HUES6 (cell line): ENCODE data around the gene GPAT3.

Source experiments
- H3K27ac ChIP-seq: 2 replicates; pipeline ENCODE4 v1.7.0; 2013; ENCODE audit warnings: low read depth, mild to moderate bottlenecking, low read length, inconsistent platforms
- H3K27me3 ChIP-seq: 2 replicates; pipeline ENCODE4 v1.6.1; 2013; ENCODE audit warnings: low read length; ENCODE audit not compliant: control insufficient read depth, insufficient read depth
- H3K36me3 ChIP-seq: 2 replicates; pipeline ENCODE4 v1.6.1; 2013; ENCODE audit warnings: low read length; ENCODE audit not compliant: control insufficient read depth, insufficient read depth
- H3K4me1 ChIP-seq: 2 replicates; pipeline ENCODE4 v1.6.1; 2013; ENCODE audit warnings: low read length; ENCODE audit not compliant: control insufficient read depth, insufficient read depth
- H3K4me3 ChIP-seq: 2 replicates; pipeline ENCODE4 v1.5.1; 2013; ENCODE audit warnings: low read depth, low read length
- H3K9ac ChIP-seq: one replicate; pipeline ENCODE4 v1.6.1; 2013; ENCODE audit warnings: mild to moderate bottlenecking, low read length
- H3K9me3 ChIP-seq: 2 replicates; pipeline ENCODE4 v1.6.1; 2013; ENCODE audit warnings: low read depth, low read length; ENCODE audit not compliant: control insufficient read depth, insufficient read depth

GPAT3 gene

GRCh38 chr4:83644677-83645659 is 109.1 kb downstream of the GPAT3 start:
- no peak overlapping the region for H3K4me3 ChIP-seq
- H3K36me3 ChIP-seq = no peaks in the 10 kb centered on the region
- no peaks in the 10 kb centered on the region for H3K4me1 ChIP-seq
- no peak overlapping the region for H3K27ac ChIP-seq
- no peak overlapping the region for H3K9ac ChIP-seq
- no peaks in the 10 kb centered on the region for H3K27me3 ChIP-seq
- no peaks in the 10 kb centered on the region for H3K9me3 ChIP-seq

GRCh38 chr4:83646538-83647239 is 110.8 kb downstream of the GPAT3 start:
- Histone ChIP-seq H3K4me1 (no peaks in the 10 kb centered on the region), H3K27me3 (no peaks in the 10 kb centered on the region), H3K9ac (no peak overlapping the region), H3K9me3 (no peaks in the 10 kb centered on the region), H3K4me3 (no peak overlapping the region), H3K27ac (no peak overlapping the region), H3K36me3 (no peaks in the 10 kb centered on the region)

GRCh38 chr4:83651846-83652245 is 115.9 kb downstream of the GPAT3 start:
- no peak overlapping the region for H3K27ac ChIP-seq
- H3K9me3 ChIP-seq = no peaks in the 10 kb centered on the region
- H3K27me3 ChIP-seq = no peaks in the 10 kb centered on the region
- H3K4me3 ChIP-seq = no peak overlapping the region
- H3K9ac ChIP-seq = no peak overlapping the region
- H3K36me3 ChIP-seq = no peaks in the 10 kb centered on the region
- no peaks in the 10 kb centered on the region for H3K4me1 ChIP-seq
